Left forelimb (tissue), 1 donor: ENCODE measurements around the gene PLAGL1.
"Not testable (repeated sequence)": the region's sequence is repeated elsewhere in the genome, so short reads cannot be mapped to it uniquely, and the experiment has no call there.

Experiments
- DNase-seq: peaks from one replicate; pipeline ENCODE4 v3.0.0-alpha.2; 2018; ENCODE audit warnings: low spot score

Gene PLAGL1, protein sequence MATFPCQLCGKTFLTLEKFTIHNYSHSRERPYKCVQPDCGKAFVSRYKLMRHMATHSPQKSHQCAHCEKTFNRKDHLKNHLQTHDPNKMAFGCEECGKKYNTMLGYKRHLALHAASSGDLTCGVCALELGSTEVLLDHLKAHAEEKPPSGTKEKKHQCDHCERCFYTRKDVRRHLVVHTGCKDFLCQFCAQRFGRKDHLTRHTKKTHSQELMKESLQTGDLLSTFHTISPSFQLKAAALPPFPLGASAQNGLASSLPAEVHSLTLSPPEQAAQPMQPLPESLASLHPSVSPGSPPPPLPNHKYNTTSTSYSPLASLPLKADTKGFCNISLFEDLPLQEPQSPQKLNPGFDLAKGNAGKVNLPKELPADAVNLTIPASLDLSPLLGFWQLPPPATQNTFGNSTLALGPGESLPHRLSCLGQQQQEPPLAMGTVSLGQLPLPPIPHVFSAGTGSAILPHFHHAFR

DNA sequence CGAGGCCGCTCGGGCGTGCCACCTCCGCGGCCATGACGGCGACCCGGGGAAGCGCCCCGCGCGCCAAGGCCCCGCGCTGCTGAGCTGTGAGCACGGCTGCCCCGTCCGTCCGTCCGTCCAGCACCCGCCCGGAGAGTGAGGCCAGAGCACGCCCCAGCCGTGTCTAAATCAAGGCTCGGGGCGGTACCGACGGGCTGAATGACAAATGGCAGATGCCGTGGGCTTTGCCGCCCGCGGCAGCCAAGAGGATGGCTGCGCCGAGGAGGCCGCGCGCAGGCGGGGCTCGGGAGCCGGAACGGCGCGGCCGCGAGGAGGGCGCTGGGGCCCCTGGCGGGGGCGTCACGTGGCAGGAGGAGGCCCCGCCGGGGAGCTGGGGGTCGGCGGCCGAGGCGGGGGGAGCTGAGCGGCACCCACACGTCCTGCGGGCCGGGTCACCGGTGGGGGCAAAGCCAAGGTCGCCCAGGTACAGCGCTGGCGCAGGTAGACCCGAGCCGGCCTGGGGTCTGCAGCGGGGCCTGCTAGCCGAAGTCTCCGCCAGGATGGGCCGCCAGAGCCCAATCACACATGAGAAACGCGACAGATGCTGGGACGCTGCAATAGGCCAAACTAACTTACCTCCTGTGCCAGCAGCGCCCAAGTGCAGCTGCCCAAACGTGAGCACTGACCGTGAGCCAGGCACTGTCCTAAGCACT, at the start of gene PLAGL1:
Gene PLAGL1 (minus strand): TSS at position 140 of the 692 bp plus-strand sequence. CDS start 60,123 bp downstream, outside the sequence.
- peak; percentile 85 for DNase-seq

DNA sequence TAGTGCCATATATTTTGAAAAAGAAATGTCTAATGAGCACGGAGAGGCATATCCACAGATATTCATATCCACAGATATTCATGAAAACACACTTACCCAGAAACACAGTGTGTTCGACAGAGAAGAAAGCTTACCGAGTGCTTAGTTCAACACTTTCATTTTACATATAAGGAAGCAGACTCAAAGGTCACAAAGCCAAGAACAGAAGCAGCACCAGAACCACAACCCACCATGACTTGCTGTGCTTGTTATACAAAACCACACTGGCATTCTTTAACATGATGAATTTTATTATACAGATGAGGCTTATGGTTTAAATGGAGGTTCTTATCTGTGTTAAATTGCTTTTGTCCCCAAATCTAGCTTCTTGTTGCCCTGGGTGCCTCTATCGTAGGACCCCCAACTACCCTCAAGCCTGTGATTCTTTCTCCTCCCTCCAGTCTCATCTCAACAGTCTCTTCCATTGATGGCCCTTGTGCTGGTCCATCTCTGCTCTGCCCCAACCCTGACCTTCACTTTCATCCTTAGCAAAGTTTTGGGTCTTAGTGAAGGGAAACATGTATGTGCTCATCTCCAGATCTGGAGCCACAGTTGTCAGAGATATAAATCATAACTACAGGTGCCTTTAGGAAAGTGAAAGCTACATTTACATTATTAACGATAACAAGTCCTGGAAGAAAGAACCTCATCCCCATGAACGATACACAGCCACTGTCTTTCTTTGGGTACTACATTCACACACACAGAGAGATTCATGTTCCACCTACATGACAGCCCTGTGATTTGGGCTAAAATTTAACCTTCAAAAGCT, 47.3 kb upstream of the PLAGL1 start:
- DNase-seq: no peak

DNA sequence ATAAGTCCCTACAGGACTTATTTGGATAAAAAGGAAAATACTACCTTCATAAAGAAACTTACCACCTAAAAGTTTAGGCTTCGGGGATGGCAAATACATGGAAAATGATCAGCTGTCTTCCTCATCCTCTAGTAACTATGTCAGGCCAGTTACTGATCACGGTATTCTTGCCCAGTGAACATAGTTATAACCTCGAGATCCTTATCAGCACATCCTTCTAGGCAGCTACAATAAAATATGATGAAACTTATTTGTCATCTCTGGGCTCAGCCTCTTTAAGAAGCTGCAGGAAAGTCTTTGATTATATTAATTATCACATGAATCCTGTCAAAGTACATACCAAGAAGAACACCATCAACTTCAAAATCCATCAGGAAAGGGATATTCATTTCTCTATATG, 45.5 kb upstream of the PLAGL1 start:
- no peak for DNase-seq

DNA sequence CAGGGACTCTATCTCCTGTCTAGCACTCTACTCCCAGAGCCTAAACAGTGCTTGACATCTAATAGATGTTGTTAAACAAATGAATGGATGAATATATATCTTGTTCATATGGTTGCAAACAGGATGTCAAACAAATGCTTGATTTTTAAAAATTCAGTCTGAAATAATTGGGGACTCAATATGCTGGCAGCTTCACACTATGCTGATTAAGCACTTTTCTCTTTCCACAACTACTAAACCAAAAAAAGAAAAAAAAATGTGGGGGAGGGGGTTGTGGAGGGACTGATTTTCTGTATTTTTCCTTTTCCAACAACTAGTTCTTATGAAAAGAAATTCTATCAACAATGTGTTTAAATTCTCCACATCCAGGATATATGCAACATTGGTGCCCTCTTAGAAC, 44.4 kb upstream of the PLAGL1 start:
- no peak for DNase-seq

DNA sequence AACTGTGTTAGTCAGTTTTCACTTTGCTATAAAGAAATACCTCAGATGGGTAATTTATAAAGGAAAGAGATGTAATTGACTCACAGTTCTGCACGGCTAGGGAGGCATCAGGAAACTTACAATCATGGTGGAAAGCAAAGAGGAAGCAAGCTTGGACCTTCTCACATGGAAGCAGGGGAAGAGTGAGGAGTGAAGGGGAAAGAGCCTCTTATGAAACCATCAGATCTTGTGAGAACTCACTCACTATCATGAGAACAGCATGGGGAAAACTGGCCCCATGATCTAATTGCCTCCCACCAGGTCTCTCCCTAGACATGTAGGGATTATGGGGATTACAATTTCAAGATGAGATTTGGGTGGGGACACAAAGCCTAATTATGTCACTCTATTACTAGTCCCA, 41.3 kb upstream of the PLAGL1 start:
- no peak for DNase-seq

DNA sequence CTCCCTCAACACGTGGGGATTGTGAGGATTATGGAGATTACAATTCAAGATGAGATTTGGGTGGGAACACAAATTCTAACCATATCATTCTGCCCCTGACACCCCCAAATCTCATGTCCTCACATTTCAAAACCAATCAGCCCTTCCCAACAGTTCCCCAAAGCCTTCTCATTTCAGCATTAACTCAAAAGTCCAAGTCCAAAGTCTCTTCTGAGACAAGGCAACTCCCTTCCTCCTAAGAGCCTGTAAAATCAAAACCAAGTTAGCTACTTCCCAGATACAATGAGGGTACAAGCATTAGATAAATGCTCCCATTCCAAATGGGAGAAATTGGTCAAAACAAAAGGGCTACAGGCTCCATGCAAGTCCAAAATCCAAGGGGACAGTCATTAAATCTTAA, 39.6 kb upstream of the PLAGL1 start:
- no peak for DNase-seq

DNA sequence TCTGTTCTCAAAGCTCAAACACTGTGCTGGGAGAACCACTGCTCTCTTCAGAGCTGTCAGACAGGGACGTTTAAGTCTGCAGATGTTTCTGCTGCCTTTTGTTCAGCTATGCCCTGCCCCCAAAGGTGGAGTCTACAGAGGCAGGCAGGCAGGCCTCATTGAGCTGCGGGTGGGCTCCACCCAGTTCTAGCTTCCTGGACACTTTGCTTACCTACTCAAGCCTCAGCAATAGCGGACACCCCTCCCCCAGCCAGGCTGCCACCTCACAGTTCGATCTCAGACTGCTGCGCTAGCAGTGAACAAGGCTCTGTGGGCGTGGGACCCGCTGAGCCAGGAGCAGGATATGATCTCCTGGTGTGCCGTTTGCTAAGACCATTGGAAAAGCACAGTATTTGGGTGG, 38.6 kb upstream of the PLAGL1 start:
- not testable (repeated sequence) for DNase-seq

DNA sequence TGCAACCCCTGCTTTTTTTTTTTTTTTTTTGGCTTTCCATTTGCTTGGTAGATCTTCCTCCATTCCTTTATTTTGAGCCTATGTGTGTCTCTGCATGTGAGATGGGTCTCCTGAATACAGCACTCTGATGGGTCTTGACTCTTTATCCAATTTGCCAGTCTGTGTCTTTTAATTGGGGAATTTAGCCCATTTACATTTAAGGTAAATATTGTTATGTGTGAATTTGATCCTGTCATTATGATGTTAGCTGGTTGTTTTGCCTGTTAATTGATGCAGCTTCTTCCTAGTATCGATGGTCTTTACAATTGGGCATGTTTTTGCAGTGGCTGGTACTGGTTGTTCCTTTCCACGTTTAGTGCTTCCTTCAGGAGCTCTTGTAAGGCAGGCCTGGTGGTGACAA, 36.9 kb upstream of the PLAGL1 start:
- DNase-seq: not testable (repeated sequence)

DNA sequence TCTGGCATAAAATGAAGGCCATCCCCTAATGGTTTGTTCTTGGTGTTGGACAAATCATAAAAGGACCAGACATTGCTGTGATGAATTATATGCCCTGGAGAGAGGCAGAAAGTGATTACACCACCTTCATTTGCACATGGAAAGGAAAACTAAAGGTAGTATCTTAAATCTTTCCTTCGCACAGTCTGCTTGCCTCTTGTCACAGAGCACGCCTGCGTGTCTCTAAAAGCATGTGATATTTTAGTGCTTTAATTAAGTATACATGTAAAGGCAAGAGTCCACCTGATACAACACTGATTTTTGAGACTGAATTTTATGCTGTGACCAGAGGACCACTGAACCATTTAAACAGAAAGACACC, 28.8 kb upstream of the PLAGL1 start:
- no peak for DNase-seq

DNA sequence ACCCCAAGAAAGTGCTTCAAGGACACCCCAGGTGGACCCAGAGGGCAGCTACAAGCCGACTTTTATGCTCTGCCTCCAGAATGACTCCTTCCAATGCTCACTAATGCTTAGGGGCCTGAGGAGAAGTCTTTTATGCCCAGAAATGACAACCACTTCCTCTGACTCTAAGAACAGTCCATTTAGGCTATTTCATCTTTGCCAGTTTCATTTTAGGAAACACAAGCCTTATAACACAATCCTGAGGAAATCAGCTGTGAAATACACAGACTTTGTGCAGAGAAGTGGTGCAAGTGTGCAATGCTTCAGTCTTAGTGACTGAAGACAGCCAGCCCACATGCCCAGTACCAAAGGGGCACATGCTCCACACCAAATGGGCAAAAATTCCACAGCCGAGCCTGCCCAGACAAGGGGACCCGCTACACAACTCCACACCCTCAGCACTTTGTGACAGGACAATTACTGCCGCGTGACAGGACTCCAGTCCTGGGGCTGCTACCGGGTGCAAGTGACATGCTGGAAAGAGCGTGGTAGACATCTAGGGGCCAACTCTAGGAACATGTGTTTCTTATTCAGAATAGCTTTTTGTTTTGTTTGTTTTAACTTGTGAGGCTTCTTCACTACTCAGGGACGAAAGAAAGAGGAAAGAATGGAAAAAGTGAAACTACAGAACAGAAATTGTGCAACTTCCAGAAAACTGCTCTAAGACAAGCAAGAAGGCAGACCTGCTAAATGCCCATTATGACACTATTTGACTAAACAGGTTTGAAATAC, 28.2 kb upstream of the PLAGL1 start:
- no peak for DNase-seq

DNA sequence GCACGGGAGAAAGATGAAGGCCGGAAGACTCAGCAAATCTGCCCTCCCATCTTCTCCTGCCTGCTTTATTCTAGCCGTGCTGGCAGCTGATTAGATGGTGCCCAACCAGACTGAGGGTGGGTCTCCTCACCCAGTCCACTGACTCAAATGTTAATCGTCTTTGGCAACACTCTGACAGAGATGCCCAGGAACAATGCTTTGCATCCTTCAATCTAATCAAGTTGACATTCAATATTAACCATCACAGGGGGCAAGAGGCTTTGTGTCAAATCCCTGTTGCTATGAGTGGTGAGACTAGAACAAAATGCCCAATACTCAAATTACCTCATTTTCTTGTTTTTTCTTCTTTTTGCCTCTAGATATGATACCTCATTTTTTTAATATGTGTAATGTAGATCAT, 27.4 kb upstream of the PLAGL1 start:
- no peak for DNase-seq

DNA sequence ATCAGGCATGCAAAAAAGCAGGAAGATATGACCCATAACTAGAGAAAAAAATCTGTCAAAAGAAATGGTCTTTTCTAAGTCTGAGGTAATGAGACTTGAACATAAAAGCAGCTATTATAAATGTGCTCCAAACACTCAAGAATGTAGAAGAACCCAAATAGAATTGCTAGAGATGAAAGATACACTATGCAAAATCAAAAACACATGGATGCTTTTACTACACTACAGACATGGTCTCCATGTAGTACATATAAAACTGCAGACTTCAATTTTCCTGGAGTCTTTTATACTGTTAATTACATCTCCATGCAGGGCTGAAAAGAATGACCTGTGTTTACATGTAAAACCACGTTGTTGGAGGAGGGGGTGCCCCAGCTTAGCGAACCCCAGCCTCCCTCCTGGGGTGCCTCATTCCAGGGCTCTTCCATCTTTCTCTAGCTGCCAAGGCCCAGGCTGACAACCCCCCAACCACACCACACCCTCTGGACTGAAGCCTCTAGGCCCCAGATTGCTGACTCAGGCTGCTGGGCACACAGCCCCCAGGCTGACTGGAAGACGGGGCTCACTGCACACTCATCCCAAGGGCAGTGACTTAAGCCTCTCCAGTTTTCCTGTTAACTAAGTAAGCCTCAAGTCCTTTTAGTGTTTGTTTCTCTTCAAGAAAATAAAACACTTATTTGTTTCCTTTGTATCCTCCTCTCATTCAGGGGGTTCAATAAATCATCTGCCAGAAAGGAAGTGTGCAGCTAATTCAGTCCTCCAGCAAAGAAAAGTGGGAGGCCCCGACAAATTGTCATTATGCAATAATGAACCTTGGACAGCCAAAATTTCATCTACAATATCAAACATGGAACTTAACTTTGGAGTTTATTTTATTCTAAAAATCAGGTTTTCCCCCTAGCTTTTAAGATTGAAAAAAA, 26.0 kb upstream of the PLAGL1 start:
- no peak for DNase-seq

DNA sequence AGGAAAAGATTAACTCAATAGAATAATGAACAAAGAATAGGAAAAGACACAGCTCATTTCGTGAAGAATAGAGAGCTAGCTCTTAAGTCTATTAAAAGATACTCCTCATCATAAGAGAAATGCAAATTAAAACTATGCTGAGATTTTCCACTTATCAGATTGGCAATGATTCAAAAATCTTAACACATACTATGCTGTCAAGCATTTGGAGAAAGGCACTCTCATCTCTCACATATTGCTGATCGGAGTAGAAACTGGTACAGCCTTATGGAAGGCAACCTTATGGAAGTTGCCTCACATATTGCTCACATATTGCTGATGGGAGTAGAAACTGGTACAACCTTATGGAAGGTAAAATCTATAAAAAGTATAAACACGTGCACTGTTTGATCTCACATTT, 21.4 kb upstream of the PLAGL1 start:
- DNase-seq: no peak

DNA sequence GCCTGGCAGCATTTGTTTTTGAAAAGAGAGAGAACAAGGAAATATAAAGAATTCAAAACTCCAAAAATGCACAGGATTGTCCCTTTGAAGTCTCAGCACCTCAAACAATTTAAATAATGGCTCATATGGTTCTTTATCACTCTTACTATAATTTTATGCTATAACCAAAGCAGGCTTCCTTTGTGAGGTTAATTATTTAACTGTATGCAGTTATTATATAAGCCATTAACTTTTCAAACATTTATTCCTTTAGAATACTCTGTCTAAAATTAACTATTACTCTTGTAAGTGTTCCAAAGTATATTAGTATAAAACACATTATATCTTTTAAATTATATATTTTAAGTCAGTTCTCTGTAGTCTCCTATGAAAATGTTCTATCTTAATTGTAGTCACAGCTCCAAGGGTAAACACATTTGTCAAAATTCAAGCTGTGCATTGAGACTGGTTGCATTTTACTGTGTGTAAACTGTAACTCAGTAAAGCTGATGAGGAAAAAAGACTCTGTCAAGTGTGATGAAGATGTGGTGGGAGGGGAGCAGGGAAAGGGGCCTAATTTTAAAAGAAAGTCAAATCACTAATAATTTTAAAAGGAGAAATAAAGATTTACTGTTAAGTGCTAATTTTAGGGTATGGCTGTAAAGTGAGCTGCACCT, 20.0 kb upstream of the PLAGL1 start:
- DNase-seq: no peak

DNA sequence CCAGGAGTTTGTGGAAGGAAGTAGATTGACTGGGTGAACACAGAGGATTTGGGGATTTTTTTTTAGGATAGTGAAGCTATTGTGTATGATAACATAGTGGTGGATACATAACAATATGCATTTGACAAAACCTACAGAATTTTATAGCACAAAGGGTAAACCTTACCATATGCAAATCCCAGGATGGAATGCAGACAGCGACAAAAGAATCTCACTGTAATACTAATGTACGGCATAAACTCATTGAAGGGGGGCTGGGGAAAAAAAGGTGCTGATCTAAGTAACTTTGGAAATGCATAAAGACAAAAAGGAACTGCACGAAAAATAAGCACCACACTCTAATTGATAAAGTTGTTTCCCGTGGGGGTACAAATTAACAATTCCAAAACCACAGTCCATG, 15.2 kb upstream of the PLAGL1 start:
- no peak for DNase-seq

DNA sequence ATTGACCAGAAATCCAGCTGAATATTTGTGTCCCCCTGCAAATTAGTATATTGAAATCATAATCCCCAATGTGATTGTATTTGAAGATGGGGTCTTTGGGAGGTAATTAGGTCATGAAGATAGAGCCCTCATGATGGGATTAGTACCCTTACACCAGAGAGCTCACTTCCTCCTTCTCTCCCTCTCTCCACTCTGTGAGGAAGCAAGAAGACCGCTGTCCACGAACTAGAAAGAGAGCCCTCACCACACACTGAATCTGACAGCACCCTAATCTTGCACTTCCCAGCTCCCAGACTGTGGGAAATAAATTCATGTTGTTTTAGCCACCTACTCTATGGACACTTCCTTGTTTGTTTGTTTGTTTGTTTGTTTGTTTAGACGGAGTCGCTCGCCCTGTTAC, 11.9 kb upstream of the PLAGL1 start:
- DNase-seq: no peak

DNA sequence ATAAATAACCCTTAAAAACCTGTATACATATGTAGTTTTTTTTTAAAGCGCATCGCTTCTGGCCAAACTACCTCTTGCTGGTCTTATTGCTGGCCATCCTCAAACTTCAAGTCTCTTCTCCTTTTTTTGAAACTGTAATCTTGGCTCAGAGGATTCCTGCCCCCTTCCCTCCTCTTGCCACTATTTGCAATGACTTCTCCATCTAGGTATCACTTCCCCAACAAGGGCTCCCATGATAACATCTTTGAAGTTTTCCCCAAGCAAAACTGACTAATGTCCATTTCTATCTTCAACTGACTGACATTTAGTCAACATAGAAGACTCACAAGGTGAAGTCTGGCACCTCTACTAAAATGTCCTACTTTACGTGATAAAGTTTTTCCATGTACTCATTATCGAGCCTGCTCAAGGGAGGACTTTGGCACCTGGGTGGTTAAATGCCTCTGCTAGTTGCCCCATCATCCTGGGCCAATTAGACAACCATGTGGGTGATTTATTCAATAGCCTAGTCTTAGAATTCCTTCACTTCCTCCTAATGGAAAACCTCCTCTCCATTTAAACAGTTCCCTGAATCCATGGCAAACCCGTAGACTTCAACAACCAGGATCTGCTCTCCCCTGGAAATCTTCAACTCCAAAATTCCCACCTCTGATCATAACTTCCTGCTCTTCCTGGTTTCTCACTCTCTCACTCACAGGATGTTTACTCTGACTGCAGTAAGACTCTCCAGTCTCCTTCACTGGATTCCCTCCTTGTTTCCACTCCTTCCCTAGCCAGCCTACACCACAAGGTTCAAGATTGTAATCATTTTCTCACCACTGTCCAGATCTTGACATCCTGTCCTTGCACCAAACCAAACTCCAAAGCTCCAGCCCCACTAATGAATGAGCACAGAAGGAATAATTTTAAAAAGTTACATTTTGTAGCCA, 9.4 kb upstream of the PLAGL1 start:
- no peak for DNase-seq

DNA sequence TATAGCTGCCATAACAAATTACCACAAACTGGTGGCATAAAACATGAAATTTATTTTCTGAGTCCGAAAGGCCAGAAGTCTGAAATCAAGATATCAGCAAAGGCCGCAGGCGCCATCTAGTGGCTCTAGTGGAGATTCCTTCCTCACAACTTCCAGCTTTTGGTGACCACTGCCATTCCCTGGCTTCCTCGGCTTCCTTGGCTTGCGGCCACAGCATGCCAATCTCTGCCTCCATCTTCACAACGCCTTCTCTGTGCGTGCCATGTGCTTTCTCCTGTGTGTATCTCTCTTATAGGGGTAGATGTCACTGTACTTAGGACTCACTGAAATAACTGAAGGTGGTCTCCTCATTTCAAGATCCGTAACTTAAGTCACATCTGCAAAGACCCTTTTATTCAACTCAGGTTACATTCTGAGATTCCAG, 5.4 kb upstream of the PLAGL1 start:
- DNase-seq: peak; percentile 82

DNA sequence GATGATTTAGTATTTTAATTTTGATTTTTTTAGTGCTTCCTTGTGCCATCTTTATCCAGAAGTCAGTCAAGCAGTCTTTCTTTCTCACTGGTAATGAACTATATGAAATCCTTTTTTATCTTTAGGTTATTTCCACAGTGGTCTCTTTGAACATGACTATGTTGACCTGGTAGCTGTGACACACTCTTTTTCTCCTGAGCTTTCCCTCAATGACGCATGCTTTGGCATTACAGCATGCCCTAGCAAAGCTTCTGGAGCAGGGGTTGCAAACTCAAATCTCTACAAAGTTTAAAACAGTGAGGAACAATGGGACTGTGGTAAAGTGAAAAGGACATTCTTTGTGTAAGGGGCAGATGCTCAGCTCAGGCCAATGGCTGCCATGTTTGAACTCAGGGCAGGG, 4.5 kb upstream of the PLAGL1 start:
- no peak for DNase-seq
